ENCODE results near the gene ELOVL5. TPM values are rescaled to one million over a fixed set of nuclear protein-coding genes. Genes with fewer than 3 reads are reported as not detected.

The ELOVL5 gene
- total and polyA plus RNA-seq, 4 donors: 22.1 to 77.8 (median 57.8) TPM

DNA sequence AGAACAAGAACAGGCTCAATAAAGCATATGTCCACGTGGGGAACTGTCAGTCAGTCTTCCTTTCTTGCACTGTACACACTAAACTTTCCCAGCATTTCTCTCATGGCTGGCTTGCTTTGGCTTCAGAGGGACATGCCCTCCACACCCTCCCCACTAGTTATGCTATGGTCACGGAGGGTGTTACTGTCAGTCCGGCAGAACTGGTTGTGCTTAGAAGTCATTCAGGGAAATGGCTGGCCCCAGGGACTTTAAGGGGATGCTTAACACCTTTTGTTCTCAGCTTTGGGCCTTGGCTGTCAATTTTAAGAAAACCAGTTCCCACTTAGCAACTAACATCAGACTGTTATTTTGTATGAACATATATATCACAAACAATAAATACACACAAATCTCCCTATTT lies 55.1 kb downstream of the ELOVL5 start:
- Histone ChIP-seq H3K4me3 (ENCODE audit: low read depth in 1 of 3, low read length in 3 of 3) (no peak overlapping the region), H3K36me3 (ENCODE audit: control insufficient read depth in 4 of 4, insufficient read depth in 3 of 4, low read depth in 1 of 4, low read length in 3 of 4) (peaks cover 0 to 17% (median 6%) of the 10 kb centered on the region in 4 donors), H3K9ac (ENCODE audit: low read depth in 1 of 2, low read length in 2 of 2) (no peak overlapping the region), H3K27ac (ENCODE audit: low read depth in 1 of 2, low read length in 2 of 2) (no peak overlapping the region), H3K4me1 (ENCODE audit: control insufficient read depth in 4 of 4, insufficient read depth in 4 of 4, low read length in 3 of 4) (peaks cover 4 to 32% (median 28%) of the 10 kb centered on the region in 4 donors), H3K9me3 (ENCODE audit: control insufficient read depth in 4 of 4, low read length in 3 of 4) (no peaks in the 10 kb centered on the region), H3K27me3 (ENCODE audit: control insufficient read depth in 4 of 4, insufficient read depth in 4 of 4, low read length in 3 of 4) (no peaks in the 10 kb centered on the region)
- WGBS: 89% methylated on average over 3 of the region's 3 CpGs
- TF ChIP-seq, protein P1, sequence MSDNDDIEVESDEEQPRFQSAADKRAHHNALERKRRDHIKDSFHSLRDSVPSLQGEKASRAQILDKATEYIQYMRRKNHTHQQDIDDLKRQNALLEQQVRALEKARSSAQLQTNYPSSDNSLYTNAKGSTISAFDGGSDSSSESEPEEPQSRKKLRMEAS (IDR thresholded peaks at IDR 0.05): no peak
- TF ChIP-seq, protein P2, sequence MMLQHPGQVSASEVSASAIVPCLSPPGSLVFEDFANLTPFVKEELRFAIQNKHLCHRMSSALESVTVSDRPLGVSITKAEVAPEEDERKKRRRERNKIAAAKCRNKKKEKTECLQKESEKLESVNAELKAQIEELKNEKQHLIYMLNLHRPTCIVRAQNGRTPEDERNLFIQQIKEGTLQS (IDR thresholded peaks at IDR 0.05): no peak
- no peak for TF ChIP-seq JUND (IDR thresholded peaks at IDR 0.05)
- TF ChIP-seq RXRA (IDR thresholded peaks at IDR 0.05): no peak
- no peak for TF ChIP-seq HNF4G (IDR thresholded peaks at IDR 0.05)
- TF ChIP-seq TAF1 (conservative IDR thresholded peaks at IDR 0.05): no peak
- no peak for TF ChIP-seq EGR1 (IDR thresholded peaks at IDR 0.05; ENCODE audit: low read depth in 2 of 2)
- TF ChIP-seq HNF4A (conservative IDR thresholded peaks at IDR 0.05): no peak
- TF ChIP-seq, protein P3, sequence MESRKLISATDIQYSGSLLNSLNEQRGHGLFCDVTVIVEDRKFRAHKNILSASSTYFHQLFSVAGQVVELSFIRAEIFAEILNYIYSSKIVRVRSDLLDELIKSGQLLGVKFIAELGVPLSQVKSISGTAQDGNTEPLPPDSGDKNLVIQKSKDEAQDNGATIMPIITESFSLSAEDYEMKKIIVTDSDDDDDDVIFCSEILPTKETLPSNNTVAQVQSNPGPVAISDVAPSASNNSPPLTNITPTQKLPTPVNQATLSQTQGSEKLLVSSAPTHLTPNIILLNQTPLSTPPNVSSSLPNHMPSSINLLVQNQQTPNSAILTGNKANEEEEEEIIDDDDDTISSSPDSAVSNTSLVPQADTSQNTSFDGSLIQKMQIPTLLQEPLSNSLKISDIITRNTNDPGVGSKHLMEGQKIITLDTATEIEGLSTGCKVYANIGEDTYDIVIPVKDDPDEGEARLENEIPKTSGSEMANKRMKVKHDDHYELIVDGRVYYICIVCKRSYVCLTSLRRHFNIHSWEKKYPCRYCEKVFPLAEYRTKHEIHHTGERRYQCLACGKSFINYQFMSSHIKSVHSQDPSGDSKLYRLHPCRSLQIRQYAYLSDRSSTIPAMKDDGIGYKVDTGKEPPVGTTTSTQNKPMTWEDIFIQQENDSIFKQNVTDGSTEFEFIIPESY (IDR thresholded peaks at IDR 0.05): no peak
- TF ChIP-seq NR2F2 (IDR thresholded peaks at IDR 0.05): no peak
- DNase-seq (ENCODE audit: low spot score): no peak

DNA sequence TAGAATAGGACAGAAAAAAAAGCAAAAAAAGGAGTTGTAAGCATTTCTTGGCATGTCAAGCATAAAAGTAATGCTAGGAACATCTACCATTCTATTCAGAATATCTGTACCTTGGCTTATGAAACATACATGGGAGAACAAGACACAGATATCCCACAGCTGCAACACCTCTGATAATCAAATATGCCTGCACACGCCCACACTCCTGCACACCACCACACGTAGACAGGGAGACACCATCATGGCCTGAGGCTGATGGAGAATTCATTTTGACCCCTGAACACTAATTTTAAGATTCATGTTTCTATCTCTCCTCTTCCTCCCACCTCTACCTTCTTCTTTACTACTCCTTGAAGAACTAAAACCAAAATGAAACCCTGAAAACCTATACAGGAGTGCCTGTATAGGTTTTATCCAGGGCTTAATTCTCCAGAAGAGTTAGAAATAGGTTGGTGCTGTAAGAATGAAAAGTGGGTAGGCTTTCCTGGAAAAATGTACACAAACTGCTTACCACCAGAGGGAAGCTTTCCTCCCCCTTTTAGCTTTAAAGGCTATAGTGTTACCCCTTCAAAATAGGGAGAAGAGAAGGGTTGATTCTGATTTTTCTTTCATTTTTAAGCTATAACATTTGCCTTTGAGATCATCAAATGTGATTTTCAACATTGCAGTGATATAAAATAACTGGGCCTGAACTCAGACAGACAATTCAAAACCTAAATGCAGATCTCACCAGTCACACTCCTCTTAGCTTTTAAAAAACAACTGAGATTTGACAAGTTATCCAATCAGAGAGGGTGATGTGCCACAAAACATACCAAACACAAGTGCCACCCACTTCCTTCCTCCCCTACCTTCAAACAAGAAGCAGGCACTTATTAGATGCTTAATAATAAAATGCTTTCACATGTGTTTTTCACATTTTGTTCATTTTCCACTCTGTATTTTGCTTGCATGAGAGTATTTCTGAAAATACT lies 57.9 kb downstream of the ELOVL5 start:
- WGBS: 87% methylated on average over 2 of the region's 2 CpGs
- TF ChIP-seq RAD21 (IDR thresholded peaks at IDR 0.05) (peak in 1 of 2 donors; percentile 38), NR2F2 (IDR thresholded peaks at IDR 0.05) (no peak)
- H3K9ac ChIP-seq (ENCODE audit: low read depth in 1 of 2, low read length in 2 of 2): no peak overlapping the region
- H3K27ac ChIP-seq (ENCODE audit: low read depth in 1 of 2, low read length in 2 of 2): no peak overlapping the region
- H3K4me1 ChIP-seq (ENCODE audit: control insufficient read depth in 4 of 4, insufficient read depth in 4 of 4, low read length in 3 of 4): peaks cover 1 to 9% (median 8%) of the 10 kb centered on the region in 4 donors
- no peaks in the 10 kb centered on the region for H3K27me3 ChIP-seq (ENCODE audit: control insufficient read depth in 4 of 4, insufficient read depth in 4 of 4, low read length in 3 of 4)
- DNase-seq (ENCODE audit: low spot score): no peak
- peaks cover 0 to 22% (median 8%) of the 10 kb centered on the region in 4 donors for H3K36me3 ChIP-seq (ENCODE audit: control insufficient read depth in 4 of 4, insufficient read depth in 3 of 4, low read depth in 1 of 4, low read length in 3 of 4)
- H3K9me3 ChIP-seq (ENCODE audit: control insufficient read depth in 4 of 4, low read length in 3 of 4): no peaks in the 10 kb centered on the region
- H3K4me3 ChIP-seq (ENCODE audit: low read depth in 1 of 3, low read length in 3 of 3): no peak overlapping the region

DNA sequence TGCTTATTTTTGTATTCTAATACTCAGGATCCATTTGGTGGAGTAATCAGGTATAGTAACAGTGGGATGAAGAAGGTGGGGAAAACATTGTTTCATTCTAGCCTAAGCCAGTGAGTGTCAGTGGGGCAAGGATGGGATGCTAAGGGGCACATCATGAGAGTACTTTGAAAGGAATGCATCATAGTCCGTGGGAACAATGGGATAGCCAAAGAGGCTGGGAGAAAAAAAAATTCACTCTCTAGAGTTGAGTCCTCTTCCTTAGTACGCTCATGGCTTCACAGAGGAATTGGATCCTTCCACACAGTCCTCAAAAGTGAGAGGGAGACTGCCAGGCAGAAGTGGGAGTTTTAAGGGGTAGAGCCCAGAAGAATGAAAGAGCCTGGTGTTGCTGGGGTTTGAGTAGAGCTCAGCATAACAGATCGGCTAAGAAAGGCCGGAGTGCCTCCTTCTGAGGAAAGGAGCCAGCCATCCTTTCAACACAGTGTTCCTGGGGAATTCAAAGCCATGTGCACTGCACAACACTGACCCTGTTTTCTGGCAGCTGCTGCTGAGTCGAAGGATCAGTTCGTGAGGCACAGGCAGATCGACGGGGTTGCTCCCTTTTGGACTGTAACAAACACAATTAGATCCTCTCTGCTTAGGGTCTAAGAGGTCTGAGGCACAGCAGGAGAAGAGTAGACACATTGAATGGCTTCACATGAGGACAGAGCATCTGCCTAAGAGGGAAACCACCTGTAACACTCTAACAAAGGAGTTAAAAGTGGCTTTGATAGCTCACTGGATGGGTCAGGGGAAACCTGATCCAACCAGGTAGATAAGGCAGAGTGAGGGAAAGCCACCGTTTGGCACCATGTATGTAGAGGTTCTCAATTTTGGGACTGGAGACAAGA lies 61.2 kb downstream of the ELOVL5 start:
- no peak for TF ChIP-seq EGR1 (IDR thresholded peaks at IDR 0.05; ENCODE audit: low read depth in 2 of 2)
- no peak for TF ChIP-seq GABPA (IDR thresholded peaks at IDR 0.05 in 1 of 2, conservative IDR thresholded peaks at IDR 0.05 in 1 of 2)
- no peak for TF ChIP-seq RAD21 (IDR thresholded peaks at IDR 0.05)
- TF ChIP-seq, protein P4, sequence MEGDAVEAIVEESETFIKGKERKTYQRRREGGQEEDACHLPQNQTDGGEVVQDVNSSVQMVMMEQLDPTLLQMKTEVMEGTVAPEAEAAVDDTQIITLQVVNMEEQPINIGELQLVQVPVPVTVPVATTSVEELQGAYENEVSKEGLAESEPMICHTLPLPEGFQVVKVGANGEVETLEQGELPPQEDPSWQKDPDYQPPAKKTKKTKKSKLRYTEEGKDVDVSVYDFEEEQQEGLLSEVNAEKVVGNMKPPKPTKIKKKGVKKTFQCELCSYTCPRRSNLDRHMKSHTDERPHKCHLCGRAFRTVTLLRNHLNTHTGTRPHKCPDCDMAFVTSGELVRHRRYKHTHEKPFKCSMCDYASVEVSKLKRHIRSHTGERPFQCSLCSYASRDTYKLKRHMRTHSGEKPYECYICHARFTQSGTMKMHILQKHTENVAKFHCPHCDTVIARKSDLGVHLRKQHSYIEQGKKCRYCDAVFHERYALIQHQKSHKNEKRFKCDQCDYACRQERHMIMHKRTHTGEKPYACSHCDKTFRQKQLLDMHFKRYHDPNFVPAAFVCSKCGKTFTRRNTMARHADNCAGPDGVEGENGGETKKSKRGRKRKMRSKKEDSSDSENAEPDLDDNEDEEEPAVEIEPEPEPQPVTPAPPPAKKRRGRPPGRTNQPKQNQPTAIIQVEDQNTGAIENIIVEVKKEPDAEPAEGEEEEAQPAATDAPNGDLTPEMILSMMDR (IDR thresholded peaks at IDR 0.05; ENCODE audit: low read depth, low read length, missing input control): no peak
- TF ChIP-seq, protein P5, sequence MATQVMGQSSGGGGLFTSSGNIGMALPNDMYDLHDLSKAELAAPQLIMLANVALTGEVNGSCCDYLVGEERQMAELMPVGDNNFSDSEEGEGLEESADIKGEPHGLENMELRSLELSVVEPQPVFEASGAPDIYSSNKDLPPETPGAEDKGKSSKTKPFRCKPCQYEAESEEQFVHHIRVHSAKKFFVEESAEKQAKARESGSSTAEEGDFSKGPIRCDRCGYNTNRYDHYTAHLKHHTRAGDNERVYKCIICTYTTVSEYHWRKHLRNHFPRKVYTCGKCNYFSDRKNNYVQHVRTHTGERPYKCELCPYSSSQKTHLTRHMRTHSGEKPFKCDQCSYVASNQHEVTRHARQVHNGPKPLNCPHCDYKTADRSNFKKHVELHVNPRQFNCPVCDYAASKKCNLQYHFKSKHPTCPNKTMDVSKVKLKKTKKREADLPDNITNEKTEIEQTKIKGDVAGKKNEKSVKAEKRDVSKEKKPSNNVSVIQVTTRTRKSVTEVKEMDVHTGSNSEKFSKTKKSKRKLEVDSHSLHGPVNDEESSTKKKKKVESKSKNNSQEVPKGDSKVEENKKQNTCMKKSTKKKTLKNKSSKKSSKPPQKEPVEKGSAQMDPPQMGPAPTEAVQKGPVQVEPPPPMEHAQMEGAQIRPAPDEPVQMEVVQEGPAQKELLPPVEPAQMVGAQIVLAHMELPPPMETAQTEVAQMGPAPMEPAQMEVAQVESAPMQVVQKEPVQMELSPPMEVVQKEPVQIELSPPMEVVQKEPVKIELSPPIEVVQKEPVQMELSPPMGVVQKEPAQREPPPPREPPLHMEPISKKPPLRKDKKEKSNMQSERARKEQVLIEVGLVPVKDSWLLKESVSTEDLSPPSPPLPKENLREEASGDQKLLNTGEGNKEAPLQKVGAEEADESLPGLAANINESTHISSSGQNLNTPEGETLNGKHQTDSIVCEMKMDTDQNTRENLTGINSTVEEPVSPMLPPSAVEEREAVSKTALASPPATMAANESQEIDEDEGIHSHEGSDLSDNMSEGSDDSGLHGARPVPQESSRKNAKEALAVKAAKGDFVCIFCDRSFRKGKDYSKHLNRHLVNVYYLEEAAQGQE (IDR thresholded peaks at IDR 0.05): no peak
- TF ChIP-seq, protein P2 (IDR thresholded peaks at IDR 0.05): no peak
- H3K4me3 ChIP-seq (ENCODE audit: low read depth in 1 of 3, low read length in 3 of 3): no peak overlapping the region
- no peaks in the 10 kb centered on the region for H3K9me3 ChIP-seq (ENCODE audit: control insufficient read depth in 4 of 4, low read length in 3 of 4)
- no peaks in the 10 kb centered on the region for H3K4me1 ChIP-seq (ENCODE audit: control insufficient read depth in 4 of 4, insufficient read depth in 4 of 4, low read length in 3 of 4)
- no peaks in the 10 kb centered on the region for H3K27me3 ChIP-seq (ENCODE audit: control insufficient read depth in 4 of 4, insufficient read depth in 4 of 4, low read length in 3 of 4)
- DNase-seq (ENCODE audit: low spot score): no peak
- H3K36me3 ChIP-seq (ENCODE audit: control insufficient read depth in 4 of 4, insufficient read depth in 3 of 4, low read depth in 1 of 4, low read length in 3 of 4): peaks cover 1 to 19% (median 7%) of the 10 kb centered on the region in 4 donors
- 77% methylated on average over 9 of the region's 9 CpGs for WGBS
- H3K9ac ChIP-seq (ENCODE audit: low read depth in 1 of 2, low read length in 2 of 2): no peak overlapping the region
- no peak overlapping the region for H3K27ac ChIP-seq (ENCODE audit: low read depth in 1 of 2, low read length in 2 of 2)
